ENCODE data around the gene COX7B. TPM values are rescaled to one million over a fixed set of nuclear protein-coding genes. Genes with fewer than 3 reads are reported as not detected.
A peak's percentile ranks its signal among the peaks of the same experiment; 100 is the strongest.
"Not testable (repeated sequence)": the region's sequence is repeated elsewhere in the genome, so short reads cannot be mapped to it uniquely, and the experiment has no call there.

The COX7B gene, protein sequence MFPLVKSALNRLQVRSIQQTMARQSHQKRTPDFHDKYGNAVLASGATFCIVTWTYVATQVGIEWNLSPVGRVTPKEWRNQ
- total RNA-seq (100 to 1,000 TPM; 115 to 126 TPM), polyA plus RNA-seq (100 to 1,000 TPM; 382 to 658 TPM)

DNA sequence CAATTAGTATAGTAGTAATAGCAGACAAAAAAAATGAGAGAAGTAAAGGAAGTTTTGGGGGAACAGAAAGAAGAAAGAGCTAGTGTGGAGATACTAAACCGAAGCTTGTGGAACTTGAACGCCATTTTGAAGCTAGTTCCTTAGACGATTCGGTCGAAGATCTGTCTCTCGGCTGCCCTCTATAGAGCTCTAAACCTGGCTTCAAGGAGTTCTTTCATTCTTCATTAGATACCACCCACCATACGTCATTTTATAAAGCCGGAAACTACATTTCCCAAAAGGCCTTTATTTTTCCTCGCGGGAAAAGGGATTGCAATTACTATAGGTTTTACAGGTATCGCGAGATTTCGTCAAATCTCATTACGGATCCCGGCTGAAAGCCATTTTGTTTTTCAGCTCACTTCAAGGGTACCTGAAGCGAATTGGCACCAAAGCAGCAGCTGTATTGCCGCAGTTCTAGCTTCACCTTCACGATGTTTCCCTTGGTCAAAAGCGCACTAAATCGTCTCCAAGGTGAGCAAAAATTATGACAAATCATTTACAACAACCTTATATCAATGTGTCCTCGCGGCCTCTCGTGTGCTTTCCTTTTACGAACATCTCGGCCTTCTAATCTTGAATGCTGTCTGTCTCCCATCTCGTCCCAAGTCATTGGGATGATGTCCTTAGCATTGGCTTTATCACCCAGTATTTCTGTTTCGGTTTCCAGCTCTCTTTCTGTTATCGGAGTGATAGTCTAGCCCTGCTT is at the start of gene COX7B:
Gene COX7B (plus strand): TSS at position 388 of the 748 bp plus-strand sequence. CDS start 86 bp downstream, at position 474.
- peak within 1 kb of the TSS; percentile 84 to 96 (median 91) for H3K4me3 Mint-ChIP-seq
- CTCF ChIA-PET (ENCODE audit: partially characterized antibody) = interaction anchor here (0.8 to 3.5 kb wide), 11 partner anchors 8 to 269 kb away, joined by 3 to 32 read pairs (median 3); partner anchors contain the start of genes ATP7A and TAF9B
- Histone ChIP-seq H3K27me3 (ENCODE audit: insufficient read depth, low read length) (no peaks in the 10 kb centered on the region), H3K27ac (ENCODE audit: low read depth, low read length) (peak within 1 kb of the TSS; percentile 81), H3K9me3 (ENCODE audit: control insufficient read depth in 1 of 2, low read length in 2 of 2) (no peaks in the 10 kb centered on the region), H3K4me1 (ENCODE audit: insufficient read depth, low read length) (peaks cover 25% of the 10 kb centered on the region), H3K36me3 (ENCODE audit: insufficient read depth, low read length) (no peaks in the 10 kb centered on the region), H3K4me3 (ENCODE audit: low read length in 2 of 2) (peak within 1 kb of the TSS; percentile 42 to 76)
- H3K9me3 Mint-ChIP-seq = no peaks in the 10 kb centered on the region
- peaks cover 13 to 26% of the 10 kb centered on the region in 2 donors for H3K36me3 Mint-ChIP-seq
- H3K27ac Mint-ChIP-seq = peak within 1 kb of the TSS; percentile 88 to 99 (median 95)
- H3K4me1 Mint-ChIP-seq = peaks cover 7 to 49% (median 20%) of the 10 kb centered on the region in 4 donors
- intact Hi-C loops (cut with micrococcal nuclease) = loop anchor here (1.0 to 10.0 kb wide), 6 partner anchors 11 to 1726 kb away; partner anchors contain the start of genes ATP7A, GPR174, P2RY10 and PBDC1
- DNase-seq = peak; percentile 82 to 91 (median 88)
- no peaks in the 10 kb centered on the region for H3K27me3 Mint-ChIP-seq
- POLR2A ChIA-PET (ENCODE audit: partially characterized antibody) = interaction anchor here (0.8 to 4.8 kb wide), 8 partner anchors 11 to 1466 kb away, joined by 3 to 73 read pairs (median 4); partner anchors contain the start of genes ATP7A, ATRX and PGK1

DNA sequence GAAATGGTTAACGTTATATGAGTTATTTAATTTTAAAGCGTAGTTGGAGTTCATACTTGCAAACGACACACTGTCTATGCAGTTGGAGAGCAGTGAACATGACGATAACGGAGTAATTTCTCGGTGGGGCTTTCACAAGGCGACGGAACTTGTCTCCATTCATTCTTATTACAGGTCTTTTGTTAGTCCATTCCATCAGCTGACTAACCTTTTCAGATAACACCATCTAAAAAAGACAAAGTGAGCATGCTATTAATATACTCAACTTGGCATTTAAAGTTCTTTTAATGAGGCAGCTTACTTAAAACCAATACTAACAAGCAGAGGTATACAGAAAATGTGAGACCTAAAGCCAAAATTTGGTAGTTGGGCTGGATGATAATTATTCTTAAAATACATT is 23.9 kb upstream of the COX7B start:
- no peak overlapping the region for H3K4me3 Mint-ChIP-seq
- CTCF ChIA-PET (ENCODE audit: partially characterized antibody) = no interaction called here
- POLR2A ChIA-PET (ENCODE audit: partially characterized antibody) = no interaction called here

DNA sequence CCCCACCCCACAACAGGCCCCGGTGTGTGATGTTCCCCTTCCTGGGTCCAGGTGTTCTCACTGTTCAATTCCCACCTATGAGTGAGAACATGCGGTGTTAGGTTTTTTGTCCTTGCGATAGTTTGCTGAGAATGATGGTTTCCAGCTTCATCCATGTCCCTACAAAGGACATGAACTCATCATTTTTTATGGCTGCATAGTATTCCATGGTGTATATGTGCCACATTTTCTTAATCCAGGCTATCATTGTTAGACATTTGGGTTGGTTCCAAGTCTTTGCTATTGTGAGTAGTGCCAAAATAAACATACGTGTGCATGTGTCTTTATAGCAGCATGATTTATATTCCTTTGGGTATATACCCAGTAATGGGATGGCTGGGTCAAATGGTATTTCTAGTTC is 17.9 kb upstream of the COX7B start:
- H3K27me3 Mint-ChIP-seq; H3K27ac ChIP-seq (ENCODE audit: low read depth, low read length); H3K4me3 Mint-ChIP-seq; H3K36me3 ChIP-seq (ENCODE audit: insufficient read depth, low read length); CTCF ChIA-PET (ENCODE audit: partially characterized antibody); H3K27ac Mint-ChIP-seq; POLR2A ChIA-PET (ENCODE audit: partially characterized antibody); H3K9me3 Mint-ChIP-seq; H3K27me3 ChIP-seq (ENCODE audit: insufficient read depth, low read length); H3K9me3 ChIP-seq (ENCODE audit: control insufficient read depth in 1 of 2, low read length in 2 of 2); H3K4me1 Mint-ChIP-seq; H3K36me3 Mint-ChIP-seq; intact Hi-C loops (cut with micrococcal nuclease); H3K4me1 ChIP-seq (ENCODE audit: insufficient read depth, low read length); DNase-seq; H3K4me3 ChIP-seq (ENCODE audit: low read length in 2 of 2): not testable (repeated sequence)

More for the DNA sequence above, 23.9 kb upstream of the COX7B start:
- Histone ChIP-seq H3K27ac (ENCODE audit: low read depth, low read length) (no peak overlapping the region), H3K4me3 (ENCODE audit: low read length in 2 of 2) (no peak overlapping the region), H3K9me3 (ENCODE audit: control insufficient read depth in 1 of 2, low read length in 2 of 2) (no peaks in the 10 kb centered on the region), H3K4me1 (ENCODE audit: insufficient read depth, low read length) (no peaks in the 10 kb centered on the region), H3K36me3 (ENCODE audit: insufficient read depth, low read length) (no peaks in the 10 kb centered on the region), H3K27me3 (ENCODE audit: insufficient read depth, low read length) (no peaks in the 10 kb centered on the region)
- Mint-ChIP-seq H3K4me1 (peaks cover 0 to 4% (median 3%) of the 10 kb centered on the region in 4 donors), H3K27ac (peak overlapping the region in 1 of 7 donors; percentile 17), H3K9me3 (no peaks in the 10 kb centered on the region), H3K36me3 (peaks cover 11 to 22% of the 10 kb centered on the region in 2 donors), H3K27me3 (no peaks in the 10 kb centered on the region)
- intact Hi-C loops (cut with micrococcal nuclease) = no loop called here
- no peak for DNase-seq

DNA sequence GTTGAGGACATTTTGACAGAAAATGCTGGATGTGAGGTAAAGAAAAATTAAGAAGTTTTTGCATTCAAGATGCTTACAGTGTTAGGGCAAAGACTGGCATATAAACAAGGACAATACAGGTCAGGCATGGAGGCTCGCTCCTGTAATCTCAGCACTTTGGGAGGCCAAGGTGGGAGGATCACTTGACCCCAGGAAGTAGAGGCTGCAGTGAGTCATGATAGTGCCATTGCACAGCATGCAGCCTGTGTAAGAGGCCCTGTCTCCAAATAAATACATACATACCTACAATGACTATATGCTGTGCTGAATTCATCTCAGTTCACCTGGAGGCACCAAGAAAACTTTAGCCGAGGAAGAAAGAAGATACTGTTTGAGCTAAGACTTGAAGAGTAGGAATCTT is 6.4 kb upstream of the COX7B start:
- H3K36me3 Mint-ChIP-seq = peaks cover 3 to 15% of the 10 kb centered on the region in 2 donors
- ChIA-PET POLR2A (ENCODE audit: partially characterized antibody) (no interaction called here), CTCF (ENCODE audit: partially characterized antibody) (no interaction called here)
- no peaks in the 10 kb centered on the region for H3K9me3 Mint-ChIP-seq
- peaks cover 6 to 44% (median 18%) of the 10 kb centered on the region in 4 donors for H3K4me1 Mint-ChIP-seq
- H3K4me3 Mint-ChIP-seq = peak overlapping the region in 5 of 8 donors; percentile 29 to 94 (median 56)
- Histone ChIP-seq H3K27ac (ENCODE audit: low read depth, low read length) (no peak overlapping the region), H3K36me3 (ENCODE audit: insufficient read depth, low read length) (no peaks in the 10 kb centered on the region), H3K4me1 (ENCODE audit: insufficient read depth, low read length) (peaks cover 18% of the 10 kb centered on the region), H3K4me3 (ENCODE audit: low read length in 2 of 2) (no peak overlapping the region), H3K9me3 (ENCODE audit: control insufficient read depth in 1 of 2, low read length in 2 of 2) (no peaks in the 10 kb centered on the region), H3K27me3 (ENCODE audit: insufficient read depth, low read length) (no peaks in the 10 kb centered on the region)
- intact Hi-C loops (cut with micrococcal nuclease) = loop anchor here (10.0 kb wide), 3 partner anchors 622 to 1252 kb away; partner anchors contain the start of genes GPR174 and P2RY10
- DNase-seq = no peak
- H3K27ac Mint-ChIP-seq = peak overlapping the region in 4 of 7 donors; percentile 1 to 36 (median 27)
- no peaks in the 10 kb centered on the region for H3K27me3 Mint-ChIP-seq

DNA sequence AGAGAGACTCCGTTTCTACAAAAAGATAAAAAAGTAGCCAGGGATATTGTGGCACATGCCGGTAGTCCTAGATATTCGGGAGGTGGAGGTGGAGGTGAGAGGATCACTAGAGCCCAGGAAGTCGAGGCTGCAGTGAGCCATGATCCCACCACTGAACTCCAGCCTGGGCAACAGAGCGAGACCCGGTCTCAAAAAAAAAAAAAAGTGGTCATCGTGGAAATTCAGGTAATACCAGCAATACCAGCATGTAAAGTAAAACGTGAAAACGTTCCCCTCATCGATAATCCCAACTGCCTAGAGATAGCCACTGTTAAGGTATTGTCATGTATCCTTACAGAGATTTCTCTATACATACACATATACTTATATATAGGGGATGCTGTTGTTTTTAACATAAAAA is 5.6 kb upstream of the COX7B start:
- no peaks in the 10 kb centered on the region for H3K36me3 ChIP-seq (ENCODE audit: insufficient read depth, low read length)
- POLR2A ChIA-PET (ENCODE audit: partially characterized antibody) = interaction anchor here (2.7 kb wide), 1 partner anchor 16 kb away, joined by 15 read pairs; the partner anchor contains the start of gene ATP7A
- peaks cover 18% of the 10 kb centered on the region for H3K4me1 ChIP-seq (ENCODE audit: insufficient read depth, low read length)
- peaks cover 3 to 15% of the 10 kb centered on the region in 2 donors for H3K36me3 Mint-ChIP-seq
- no peak overlapping the region for H3K4me3 ChIP-seq (ENCODE audit: low read length in 2 of 2)
- H3K27ac ChIP-seq (ENCODE audit: low read depth, low read length) = no peak overlapping the region
- peak overlapping the region in 7 of 8 donors; percentile 22 to 97 (median 91) for H3K4me3 Mint-ChIP-seq
- DNase-seq = no peak
- CTCF ChIA-PET (ENCODE audit: partially characterized antibody) = interaction anchor here (2.8 kb wide), 1 partner anchor 17 kb away, joined by 7 read pairs; the partner anchor contains the start of gene ATP7A
- H3K9me3 ChIP-seq (ENCODE audit: control insufficient read depth in 1 of 2, low read length in 2 of 2) = no peaks in the 10 kb centered on the region
- no peaks in the 10 kb centered on the region for H3K27me3 ChIP-seq (ENCODE audit: insufficient read depth, low read length)
- no peaks in the 10 kb centered on the region for H3K9me3 Mint-ChIP-seq
- H3K27me3 Mint-ChIP-seq = no peaks in the 10 kb centered on the region
- peaks cover 6 to 44% (median 18%) of the 10 kb centered on the region in 4 donors for H3K4me1 Mint-ChIP-seq
- intact Hi-C loops (cut with micrococcal nuclease) = loop anchor here (10.0 kb wide), 3 partner anchors 621 to 1251 kb away; partner anchors contain the start of genes GPR174 and P2RY10
- H3K27ac Mint-ChIP-seq = peak overlapping the region in 5 of 7 donors; percentile 1 to 100 (median 97)

DNA sequence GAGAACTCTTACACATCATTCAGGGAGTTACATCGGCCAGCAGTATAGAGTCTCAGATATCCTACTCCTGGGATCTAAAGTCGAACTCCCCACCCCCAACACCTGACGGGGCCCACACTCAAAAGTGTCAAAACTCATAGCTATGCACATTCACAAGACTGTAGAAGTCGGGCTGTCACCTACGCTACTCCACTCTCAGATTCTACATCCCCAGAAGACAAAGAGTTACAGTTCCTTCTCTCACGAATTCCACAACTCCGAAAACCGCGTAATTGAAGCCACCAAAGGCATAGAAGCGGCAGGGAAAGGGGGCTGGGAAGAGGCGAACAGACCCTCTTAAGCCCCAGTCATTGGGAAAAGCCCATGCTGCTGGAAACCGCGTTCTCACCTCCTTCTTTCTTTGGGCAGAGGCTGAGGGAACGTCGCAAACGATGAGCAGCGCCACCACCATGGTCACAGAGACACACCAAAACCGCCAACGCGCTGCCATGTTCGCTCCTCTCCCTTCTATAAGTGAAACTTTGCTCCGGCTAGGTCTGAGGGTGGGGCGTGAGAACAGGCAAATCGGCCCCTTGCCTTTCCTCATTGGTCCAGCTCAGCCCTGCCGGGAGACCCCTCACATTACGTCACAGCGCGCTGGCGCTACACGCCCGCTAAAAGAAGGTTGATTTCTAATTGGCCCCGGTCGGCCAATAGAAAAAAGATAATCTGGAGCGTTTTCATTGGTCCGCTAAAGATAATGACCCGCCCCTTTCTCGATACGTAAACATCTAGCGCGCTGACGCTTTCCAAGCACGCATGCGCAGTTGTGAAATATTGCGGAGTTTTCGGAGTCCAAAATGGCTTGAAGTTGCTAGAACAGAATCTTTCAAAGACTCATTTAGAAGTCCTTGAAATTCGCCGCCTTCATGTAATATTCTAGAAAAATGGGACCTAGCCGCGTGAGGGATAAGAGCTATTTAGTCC is 4.1 kb upstream of the COX7B start, which contains the start of gene MAGT1:
Gene MAGT1 (minus strand): TSS at position 515 of the 966 bp plus-strand sequence. CDS start 25 bp downstream, at position 490.
- H3K36me3 ChIP-seq (ENCODE audit: insufficient read depth, low read length) = no peaks in the 10 kb centered on the region
- intact Hi-C loops (cut with micrococcal nuclease) = loop anchor here (1.0 to 10.0 kb wide), 6 partner anchors 15 to 1250 kb away; partner anchors contain the start of genes ATP7A, GPR174, P2RY10 and PGK1
- H3K27me3 ChIP-seq (ENCODE audit: insufficient read depth, low read length) = no peaks in the 10 kb centered on the region
- peak; percentile 87 to 98 (median 95) for DNase-seq
- ChIA-PET POLR2A (ENCODE audit: partially characterized antibody) (interaction anchor here (0.6 to 2.7 kb wide), 7 partner anchors 15 to 1473 kb away, joined by 3 to 15 read pairs (median 3); partner anchors contain the start of genes ATP7A and ATRX), CTCF (ENCODE audit: partially characterized antibody) (interaction anchor here (1.1 to 2.8 kb wide), 3 partner anchors 15 to 1616 kb away, joined by 3 to 7 read pairs (median 3); partner anchors contain the start of gene ATP7A)
- H3K4me1 ChIP-seq (ENCODE audit: insufficient read depth, low read length) = peaks cover 18% of the 10 kb centered on the region
- Mint-ChIP-seq H3K9me3 (no peaks in the 10 kb centered on the region), H3K4me3 (peak within 1 kb of the TSS; percentile 87 to 97 (median 93)), H3K4me1 (peaks cover 6 to 53% (median 16%) of the 10 kb centered on the region in 4 donors), H3K36me3 (peaks cover 0 to 15% of the 10 kb centered on the region in 2 donors), H3K27ac (peak within 1 kb of the TSS; percentile 96 to 100 (median 98)), H3K27me3 (no peaks in the 10 kb centered on the region)
- H3K9me3 ChIP-seq (ENCODE audit: control insufficient read depth in 1 of 2, low read length in 2 of 2) = no peaks in the 10 kb centered on the region
- peak within 1 kb of the TSS; percentile 97 for H3K27ac ChIP-seq (ENCODE audit: low read depth, low read length)
- peak within 1 kb of the TSS; percentile 81 to 88 for H3K4me3 ChIP-seq (ENCODE audit: low read length in 2 of 2)
